ENCODE results near the gene RIN3.

The RIN3 gene

GRCh38 chr14:92686900-92687427 lies 173.4 kb downstream of the RIN3 start:
- H3K36me3 Mint-ChIP-seq (ENCODE audit: low read depth): peaks cover 18% of the 10 kb centered on the region

GRCh38 chr14:92687681-92688433 lies 174.3 kb downstream of the RIN3 start:
- Mint-ChIP-seq H3K27ac (no peak overlapping the region), H3K36me3 (ENCODE audit: low read depth) (peaks cover 10% of the 10 kb centered on the region), H3K27me3 (ENCODE audit: low read depth) (no peaks in the 10 kb centered on the region), H3K4me3 (no peak overlapping the region), H3K4me1 (ENCODE audit: low read depth) (no peaks in the 10 kb centered on the region), H3K9me3 (no peaks in the 10 kb centered on the region)
- no peak for DNase-seq (ENCODE audit: low spot score)

More at GRCh38 chr14:92686900-92687427, 173.4 kb downstream of the RIN3 start:
- Mint-ChIP-seq H3K4me3 (no peak overlapping the region), H3K27me3 (ENCODE audit: low read depth) (no peaks in the 10 kb centered on the region), H3K27ac (no peak overlapping the region), H3K4me1 (ENCODE audit: low read depth) (peaks cover 2% of the 10 kb centered on the region), H3K9me3 (no peaks in the 10 kb centered on the region)
- peak; percentile 59 for DNase-seq (ENCODE audit: low spot score)

GRCh38 chr14:92688434-92689375 lies 175.1 kb downstream of the RIN3 start:
- H3K9me3 Mint-ChIP-seq: no peaks in the 10 kb centered on the region
- DNase-seq (ENCODE audit: low spot score): no peak
- H3K4me1 Mint-ChIP-seq (ENCODE audit: low read depth): no peaks in the 10 kb centered on the region
- H3K27ac Mint-ChIP-seq: no peak overlapping the region
- no peaks in the 10 kb centered on the region for H3K27me3 Mint-ChIP-seq (ENCODE audit: low read depth)
- H3K4me3 Mint-ChIP-seq: no peak overlapping the region
- H3K36me3 Mint-ChIP-seq (ENCODE audit: low read depth): peaks cover 10% of the 10 kb centered on the region

GRCh38 chr14:92690171-92691011 lies 176.8 kb downstream of the RIN3 start:
- DNase-seq (ENCODE audit: low spot score): no peak
- H3K27me3 Mint-ChIP-seq (ENCODE audit: low read depth): peaks cover 7% of the 10 kb centered on the region
- H3K27ac Mint-ChIP-seq: no peak overlapping the region
- no peaks in the 10 kb centered on the region for H3K4me1 Mint-ChIP-seq (ENCODE audit: low read depth)
- peaks cover 7% of the 10 kb centered on the region for H3K36me3 Mint-ChIP-seq (ENCODE audit: low read depth)
- no peaks in the 10 kb centered on the region for H3K9me3 Mint-ChIP-seq
- no peak overlapping the region for H3K4me3 Mint-ChIP-seq

GRCh38 chr14:92692822-92693226 lies 179.2 kb downstream of the RIN3 start:
- no peaks in the 10 kb centered on the region for H3K36me3 Mint-ChIP-seq (ENCODE audit: low read depth)
- H3K9me3 Mint-ChIP-seq: no peaks in the 10 kb centered on the region
- DNase-seq (ENCODE audit: low spot score): no peak
- no peaks in the 10 kb centered on the region for H3K4me1 Mint-ChIP-seq (ENCODE audit: low read depth)
- H3K27me3 Mint-ChIP-seq (ENCODE audit: low read depth): peaks cover 23% of the 10 kb centered on the region
- no peak overlapping the region for H3K4me3 Mint-ChIP-seq
- H3K27ac Mint-ChIP-seq: no peak overlapping the region

- Mint-ChIP-seq H3K4me3 (no peak overlapping the region), H3K36me3 (ENCODE audit: low read depth) (no peaks in the 10 kb centered on the region), H3K9me3 (no peaks in the 10 kb centered on the region), H3K4me1 (ENCODE audit: low read depth) (no peaks in the 10 kb centered on the region), H3K27ac (no peak overlapping the region), H3K27me3 (ENCODE audit: low read depth) (peaks cover 29% of the 10 kb centered on the region)
- no peak for DNase-seq (ENCODE audit: low spot score)
These were observed 180.6 kb downstream of the RIN3 start for GRCh38 chr14:92693998-92694795.

GRCh38 chr14:92694807-92695206 lies 181.2 kb downstream of the RIN3 start:
- Mint-ChIP-seq H3K4me1 (ENCODE audit: low read depth) (no peaks in the 10 kb centered on the region), H3K4me3 (no peak overlapping the region), H3K36me3 (ENCODE audit: low read depth) (no peaks in the 10 kb centered on the region), H3K27ac (no peak overlapping the region), H3K9me3 (no peaks in the 10 kb centered on the region), H3K27me3 (ENCODE audit: low read depth) (peaks cover 29% of the 10 kb centered on the region)
- no peak for DNase-seq (ENCODE audit: low spot score)

GRCh38 chr14:92695562-92695961 lies 182.0 kb downstream of the RIN3 start:
- Mint-ChIP-seq H3K36me3 (ENCODE audit: low read depth) (no peaks in the 10 kb centered on the region), H3K27ac (no peak overlapping the region), H3K9me3 (no peaks in the 10 kb centered on the region), H3K4me3 (no peak overlapping the region), H3K27me3 (ENCODE audit: low read depth) (peaks cover 29% of the 10 kb centered on the region), H3K4me1 (ENCODE audit: low read depth) (no peaks in the 10 kb centered on the region)
- no peak for DNase-seq (ENCODE audit: low spot score)

- Mint-ChIP-seq H3K27me3 (ENCODE audit: low read depth) (peaks cover 31% of the 10 kb centered on the region), H3K4me1 (ENCODE audit: low read depth) (no peaks in the 10 kb centered on the region), H3K36me3 (ENCODE audit: low read depth) (no peaks in the 10 kb centered on the region), H3K9me3 (no peaks in the 10 kb centered on the region), H3K4me3 (no peak overlapping the region), H3K27ac (no peak overlapping the region)
- no peak for DNase-seq (ENCODE audit: low spot score)
These were observed 182.8 kb downstream of the RIN3 start for GRCh38 chr14:92696366-92696765.

- H3K4me3 Mint-ChIP-seq: no peak overlapping the region
- H3K9me3 Mint-ChIP-seq: no peaks in the 10 kb centered on the region
These were observed 184.8 kb downstream of the RIN3 start for GRCh38 chr14:92698393-92698792.

GRCh38 chr14:92701826-92702225 lies 188.2 kb downstream of the RIN3 start:
- no peaks in the 10 kb centered on the region for H3K9me3 Mint-ChIP-seq
- H3K4me1 Mint-ChIP-seq (ENCODE audit: low read depth): no peaks in the 10 kb centered on the region
- H3K36me3 Mint-ChIP-seq (ENCODE audit: low read depth): no peaks in the 10 kb centered on the region
- no peak overlapping the region for H3K27ac Mint-ChIP-seq
- no peak overlapping the region for H3K4me3 Mint-ChIP-seq
- H3K27me3 Mint-ChIP-seq (ENCODE audit: low read depth): peaks cover 24% of the 10 kb centered on the region
- DNase-seq (ENCODE audit: low spot score): no peak

More at GRCh38 chr14:92698393-92698792, 184.8 kb downstream of the RIN3 start:
- no peak overlapping the region for H3K27ac Mint-ChIP-seq
- no peaks in the 10 kb centered on the region for H3K4me1 Mint-ChIP-seq (ENCODE audit: low read depth)
- H3K36me3 Mint-ChIP-seq (ENCODE audit: low read depth): no peaks in the 10 kb centered on the region
- no peak for DNase-seq (ENCODE audit: low spot score)
- peaks cover 32% of the 10 kb centered on the region for H3K27me3 Mint-ChIP-seq (ENCODE audit: low read depth)

- H3K4me3 Mint-ChIP-seq: no peak overlapping the region
- no peak overlapping the region for H3K27ac Mint-ChIP-seq
- no peaks in the 10 kb centered on the region for H3K9me3 Mint-ChIP-seq
- DNase-seq (ENCODE audit: low spot score): no peak
- H3K36me3 Mint-ChIP-seq (ENCODE audit: low read depth): no peaks in the 10 kb centered on the region
- H3K27me3 Mint-ChIP-seq (ENCODE audit: low read depth): peaks cover 19% of the 10 kb centered on the region
- H3K4me1 Mint-ChIP-seq (ENCODE audit: low read depth): no peaks in the 10 kb centered on the region
These were observed 188.9 kb downstream of the RIN3 start for GRCh38 chr14:92702441-92702918.

GRCh38 chr14:92703516-92703915 lies 189.9 kb downstream of the RIN3 start:
- no peaks in the 10 kb centered on the region for H3K4me1 Mint-ChIP-seq (ENCODE audit: low read depth)
- H3K27me3 Mint-ChIP-seq (ENCODE audit: low read depth): peaks cover 11% of the 10 kb centered on the region
- no peak overlapping the region for H3K4me3 Mint-ChIP-seq
- no peaks in the 10 kb centered on the region for H3K9me3 Mint-ChIP-seq
- no peak overlapping the region for H3K27ac Mint-ChIP-seq
- no peaks in the 10 kb centered on the region for H3K36me3 Mint-ChIP-seq (ENCODE audit: low read depth)
- no peak for DNase-seq (ENCODE audit: low spot score)

All from T-helper 2 cell treated with Interferon-gamma antibody and Interleukin-4, amounts not matched to agents 5 μg/mL and 100 μg/mL, for 36 hours (primary cell).